ENCODE measurements around the gene SRGAP1.

GRCh38 chr12:63849641-63850040, 5.1 kb downstream of the SRGAP1 start:
- TF ChIP-seq CTCF (IDR thresholded peaks at IDR 0.05) (no peak), POLR2A (IDR thresholded peaks at IDR 0.05; ENCODE audit: low read depth) (no peak), EP300 (IDR thresholded peaks at IDR 0.05) (no peak)
